Retinal pigment epithelial cell (primary cell): ENCODE measurements around the gene POLA2.

ENCODE experiments used
- DNase-seq: peaks from one replicate; pipeline ENCODE4 v3.0.0-alpha.2; 2010; ENCODE audit warnings: low read depth
- H3K4me3 ChIP-seq: 2 replicates; pipeline ENCODE4 v1.5.1; 2011; ENCODE audit warnings: mild to moderate bottlenecking, low read length, control low read depth, moderate library complexity
- TF ChIP-seq, protein P1 (sequence below): conservative IDR thresholded peaks from 2 replicates; pipeline ENCODE4 v1.5.1; 2011; ENCODE audit warnings: low read depth, low read length, control low read depth, inconsistent platforms

Gene POLA2

DNA sequence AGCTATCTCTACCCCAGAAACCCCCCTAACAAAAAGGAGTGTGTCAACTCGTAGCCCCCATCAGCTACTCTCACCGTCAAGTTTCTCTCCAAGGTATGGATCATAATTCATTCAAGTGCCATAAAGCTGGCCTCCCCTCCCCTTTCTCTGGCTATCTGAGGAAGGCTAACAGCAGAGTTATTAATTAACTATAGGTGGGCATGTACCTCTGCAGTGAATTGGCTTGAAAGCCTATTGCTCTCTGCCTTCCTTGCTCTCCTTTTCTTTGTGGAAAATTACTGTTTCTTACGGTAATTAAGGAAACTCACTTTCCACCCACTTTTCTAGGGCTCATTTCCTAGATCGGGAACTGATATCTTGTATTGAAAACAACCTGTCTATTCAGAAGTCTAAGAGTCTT is 14.1 kb downstream of the POLA2 start:
- no peak overlapping the region for H3K4me3 ChIP-seq
- no peak for DNase-seq
- TF ChIP-seq, protein P1, sequence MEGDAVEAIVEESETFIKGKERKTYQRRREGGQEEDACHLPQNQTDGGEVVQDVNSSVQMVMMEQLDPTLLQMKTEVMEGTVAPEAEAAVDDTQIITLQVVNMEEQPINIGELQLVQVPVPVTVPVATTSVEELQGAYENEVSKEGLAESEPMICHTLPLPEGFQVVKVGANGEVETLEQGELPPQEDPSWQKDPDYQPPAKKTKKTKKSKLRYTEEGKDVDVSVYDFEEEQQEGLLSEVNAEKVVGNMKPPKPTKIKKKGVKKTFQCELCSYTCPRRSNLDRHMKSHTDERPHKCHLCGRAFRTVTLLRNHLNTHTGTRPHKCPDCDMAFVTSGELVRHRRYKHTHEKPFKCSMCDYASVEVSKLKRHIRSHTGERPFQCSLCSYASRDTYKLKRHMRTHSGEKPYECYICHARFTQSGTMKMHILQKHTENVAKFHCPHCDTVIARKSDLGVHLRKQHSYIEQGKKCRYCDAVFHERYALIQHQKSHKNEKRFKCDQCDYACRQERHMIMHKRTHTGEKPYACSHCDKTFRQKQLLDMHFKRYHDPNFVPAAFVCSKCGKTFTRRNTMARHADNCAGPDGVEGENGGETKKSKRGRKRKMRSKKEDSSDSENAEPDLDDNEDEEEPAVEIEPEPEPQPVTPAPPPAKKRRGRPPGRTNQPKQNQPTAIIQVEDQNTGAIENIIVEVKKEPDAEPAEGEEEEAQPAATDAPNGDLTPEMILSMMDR = no peak

DNA sequence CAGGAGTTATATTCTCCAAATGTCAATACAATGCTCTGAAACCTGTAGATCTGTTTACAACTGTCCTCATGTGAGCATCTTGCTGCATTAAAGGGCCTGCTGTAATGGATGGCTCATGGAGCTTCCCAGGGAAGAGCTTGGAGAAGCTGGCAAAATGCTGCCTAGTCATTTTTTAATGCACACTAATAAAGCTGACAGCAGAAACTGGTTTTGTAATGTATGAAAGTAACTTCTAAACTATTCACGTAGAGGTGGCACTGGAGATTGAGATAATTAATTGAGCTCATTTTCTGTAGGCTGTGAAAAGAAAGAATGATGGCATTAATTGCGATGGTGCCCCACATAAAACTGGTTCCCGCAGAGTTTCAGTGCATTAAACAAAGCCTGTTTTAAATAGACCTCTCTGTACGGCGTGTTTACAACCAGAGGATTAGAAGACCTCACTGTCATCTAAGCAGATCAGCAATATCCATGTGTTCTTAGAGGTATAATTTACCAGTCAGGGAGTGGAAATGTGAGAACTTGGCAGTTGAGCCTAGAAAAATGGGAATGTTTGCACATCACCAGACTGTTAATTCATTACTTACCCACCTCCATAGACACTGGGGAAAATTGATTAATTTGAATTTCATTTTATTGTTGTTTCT is 16.0 kb downstream of the POLA2 start:
- TF ChIP-seq, protein P1 = no peak
- no peak overlapping the region for H3K4me3 ChIP-seq
- no peak for DNase-seq

DNA sequence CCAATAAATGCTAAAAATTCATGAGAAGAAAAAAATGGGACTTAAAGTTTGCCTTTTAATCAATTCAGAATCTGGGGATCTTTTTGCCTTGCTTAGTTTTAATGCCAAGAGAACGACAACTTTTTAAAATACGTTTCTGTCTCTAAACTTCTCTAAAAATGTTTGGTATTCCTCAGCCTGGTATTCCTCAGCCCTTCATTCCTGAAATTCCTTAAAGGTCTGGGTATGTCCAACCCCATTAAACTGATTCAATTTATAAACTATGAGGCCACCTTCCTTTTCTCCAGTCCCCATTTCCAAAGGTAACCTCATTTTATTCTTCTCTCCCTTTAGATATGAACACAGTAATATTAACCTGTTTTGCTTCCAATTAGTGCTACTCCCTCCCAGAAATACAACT is 16.6 kb downstream of the POLA2 start:
- DNase-seq = no peak
- TF ChIP-seq, protein P1 = no peak
- no peak overlapping the region for H3K4me3 ChIP-seq

DNA sequence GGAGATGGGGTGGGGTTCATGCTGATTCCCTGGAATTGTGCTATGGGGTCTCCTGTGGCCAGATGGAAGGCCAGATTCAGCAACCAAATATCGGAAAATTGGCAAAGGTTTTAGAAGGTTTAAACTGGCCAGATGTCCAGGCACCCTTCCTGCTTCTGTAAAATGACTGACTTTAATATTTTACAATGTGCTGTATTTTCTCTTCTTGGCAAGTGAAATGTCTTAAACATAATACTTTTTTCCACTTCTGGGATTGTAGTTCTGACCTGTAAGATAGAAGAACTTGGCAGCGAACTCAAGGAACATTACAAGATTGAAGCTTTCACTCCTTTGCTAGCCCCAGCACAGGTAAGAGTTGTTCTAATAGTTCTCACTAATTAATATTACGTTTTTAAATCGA is 17.5 kb downstream of the POLA2 start:
- H3K4me3 ChIP-seq = no peak overlapping the region
- TF ChIP-seq, protein P1 = no peak
- no peak for DNase-seq

DNA sequence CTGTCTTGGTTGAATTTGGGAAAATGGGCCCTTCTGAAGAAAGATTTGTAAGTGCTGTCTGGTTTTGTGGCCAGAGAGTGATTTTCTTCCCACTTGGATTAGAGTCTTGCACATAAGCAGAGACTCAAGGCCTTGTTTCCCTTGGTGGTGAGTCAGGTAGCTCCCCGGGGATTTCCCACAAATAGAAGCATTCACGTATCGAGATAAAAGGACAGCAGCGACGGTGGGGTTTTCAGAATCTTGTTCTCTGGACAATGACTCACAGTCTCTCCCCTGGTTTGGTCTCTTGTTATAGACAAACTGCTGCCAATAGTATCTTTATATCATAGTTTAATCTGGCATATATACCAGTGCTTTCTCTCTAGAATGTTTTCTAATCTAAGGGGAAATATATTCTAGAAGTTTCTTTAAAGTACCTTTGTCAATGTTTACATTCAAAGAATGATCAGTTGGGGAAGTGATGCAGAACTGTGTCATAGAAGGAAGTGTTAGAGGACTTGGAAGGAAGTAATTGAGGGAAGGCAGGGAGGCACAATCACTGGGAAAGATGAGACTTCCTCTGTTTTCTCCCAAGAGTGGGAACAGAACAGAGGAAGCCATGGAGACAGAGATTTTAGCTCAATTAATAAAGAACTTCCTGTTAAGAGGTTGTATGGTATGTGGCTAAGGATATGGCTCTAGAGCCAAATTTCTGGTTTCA is 18.1 kb downstream of the POLA2 start:
- DNase-seq = peak; percentile 86
- H3K4me3 ChIP-seq = no peak overlapping the region
- TF ChIP-seq, protein P1 = no peak

DNA sequence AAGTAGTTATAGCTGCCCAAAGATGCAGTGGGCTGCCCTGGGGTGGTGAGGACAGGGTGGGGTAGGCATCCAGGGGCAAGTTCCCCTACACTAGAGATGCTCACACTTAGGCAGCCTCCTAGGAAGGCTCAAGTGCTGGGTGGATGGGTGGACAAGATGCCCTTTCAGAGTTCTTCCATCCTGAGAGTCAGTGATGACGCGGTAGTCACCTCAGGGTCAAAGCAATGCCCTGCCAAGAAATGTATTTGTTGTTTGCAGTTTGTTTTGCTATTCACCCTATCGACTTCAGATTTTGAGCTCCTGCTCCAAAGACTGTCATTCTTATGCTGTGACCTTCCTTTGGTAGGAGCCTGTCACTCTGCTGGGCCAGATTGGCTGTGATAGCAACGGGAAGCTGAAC is 18.9 kb downstream of the POLA2 start:
- TF ChIP-seq, protein P1 = no peak
- no peak for DNase-seq
- H3K4me3 ChIP-seq = no peak overlapping the region

DNA sequence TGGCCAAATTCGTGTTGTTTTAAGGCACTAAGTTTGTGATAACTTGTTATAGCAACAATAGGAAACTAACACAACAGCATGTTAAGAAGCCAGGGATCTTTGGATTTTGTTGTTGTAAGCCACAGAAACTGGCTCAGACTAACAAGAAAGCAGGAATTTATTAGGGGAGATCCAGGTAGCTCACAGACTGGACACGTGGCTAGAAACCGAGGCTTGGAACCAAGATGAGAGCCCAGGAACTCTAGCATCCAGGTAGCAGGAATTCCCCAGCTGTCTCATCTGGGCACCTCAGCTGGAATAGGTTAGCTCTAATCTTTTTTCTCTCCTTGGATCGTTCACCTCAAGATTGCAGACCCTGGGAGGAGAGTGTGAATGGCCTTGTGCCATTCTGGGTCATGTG is 24.9 kb downstream of the POLA2 start:
- TF ChIP-seq, protein P1 = no peak
- H3K4me3 ChIP-seq = no peak overlapping the region
- no peak for DNase-seq
